IMR-90 (cell line): ENCODE measurements around the gene TMEM63C. TPM values are rescaled to one million over a fixed set of nuclear protein-coding genes. Genes with fewer than 3 reads are reported as not detected.

Experiments
- ATAC-seq: fragments of 200-7000 bp; cut with Tn5 transposase; 2 replicates; pipeline ENCODE4 v1.9.1; 2020; ENCODE audit warnings: low read depth, mild to moderate bottlenecking, moderate library complexity
- BruUV-seq: library from RNA; stranded (reverse); fragments of 400-500 nt; replicated peaks from 2 replicates; lab custom pipeline; 2021; lab: Mats Ljungman, UMichigan
- CTCF ChIA-PET: fragments of 300-600 bp; formaldehyde crosslinking; extraction: SDS; loops from one replicate; lab custom pipeline; 2021; ENCODE audit warnings: antibody characterized with exemption; lab: Yijun Ruan, JAX
- POLR2A ChIA-PET: fragments of 300-600 bp; sonication (Branson Sonifier 250); formaldehyde crosslinking; loops from one replicate; lab custom pipeline; 2022; ENCODE audit warnings: antibody characterized with exemption; ENCODE audit not compliant: unreplicated experiment; lab: Charles Lee
- DNase-seq: peaks from one replicate; pipeline ENCODE4 v3.0.0; 2013
- H2AFZ ChIP-seq: replicated peaks from 2 replicates; pipeline ENCODE3; 2013; ENCODE audit warnings: low read length, mild to moderate bottlenecking; ENCODE audit not compliant: poor library complexity
- H2AK5ac ChIP-seq: 2 replicates; pipeline ENCODE4 v1.6.1; 2013; ENCODE audit warnings: low read depth, low read length, inconsistent platforms
- H2AK9ac ChIP-seq: replicated peaks from 2 replicates; pipeline ENCODE3; 2013; ENCODE audit warnings: mild to moderate bottlenecking, low read depth, low read length, moderate library complexity; ENCODE audit not compliant: poor library complexity
- H2BK120ac ChIP-seq: 2 replicates; pipeline ENCODE4 v1.6.1; 2013; ENCODE audit warnings: low read depth, low read length, inconsistent platforms
- H2BK15ac ChIP-seq: 3 replicates; pipeline ENCODE4 v1.6.1; 2013; ENCODE audit warnings: low read depth, low read length, inconsistent platforms
- H2BK20ac ChIP-seq: 2 replicates; pipeline ENCODE4 v1.6.1; 2013; ENCODE audit warnings: low read depth, mild to moderate bottlenecking, inconsistent platforms, low read length, moderate library complexity
- H2BK5ac ChIP-seq: 2 replicates; pipeline ENCODE4 v1.6.1; 2013; ENCODE audit warnings: mild to moderate bottlenecking, low read depth, low read length, inconsistent platforms; ENCODE audit not compliant: poor library complexity, severe bottlenecking
- H3K14ac ChIP-seq: replicated peaks from 2 replicates; pipeline ENCODE4 v1.6.1; 2013; ENCODE audit warnings: low read depth, low read length, inconsistent platforms
- H3K18ac ChIP-seq: 2 replicates; pipeline ENCODE4 v1.6.1; 2013; ENCODE audit warnings: low read depth, low read length, control low read depth
- H3K23ac ChIP-seq: 2 replicates; pipeline ENCODE4 v1.6.1; 2013; ENCODE audit warnings: low read depth, low read length, inconsistent platforms
- H3K27ac ChIP-seq: 2 replicates; pipeline ENCODE4 v1.5.1; 2013; ENCODE audit warnings: mild to moderate bottlenecking, control low read depth, low read length; ENCODE audit not compliant: insufficient read depth
- H3K27me3 ChIP-seq: 2 replicates; pipeline ENCODE4 v1.6.1; 2013; ENCODE audit warnings: low read length; ENCODE audit not compliant: control insufficient read depth, insufficient read depth
- H3K36me3 ChIP-seq: 2 replicates; pipeline ENCODE4 v1.6.1; 2013; ENCODE audit warnings: low read length, mixed read lengths; ENCODE audit not compliant: control insufficient read depth, insufficient read depth
- H3K4ac ChIP-seq: 2 replicates; pipeline ENCODE4 v1.6.1; 2013; ENCODE audit warnings: low read depth, low read length, inconsistent platforms
- H3K4me1 ChIP-seq: 2 replicates; pipeline ENCODE4 v1.6.1; 2013; ENCODE audit warnings: low read length, mixed read lengths; ENCODE audit not compliant: control insufficient read depth, insufficient read depth
- H3K4me2 ChIP-seq: 2 replicates; pipeline ENCODE4 v1.6.1; 2013; ENCODE audit warnings: low read depth, mild to moderate bottlenecking, control low read depth, low read length, moderate library complexity
- H3K4me3 ChIP-seq: 2 replicates; pipeline ENCODE4 v1.5.1; 2013; ENCODE audit warnings: low read depth, mild to moderate bottlenecking, control low read depth, low read length, moderate library complexity; ENCODE audit not compliant: insufficient read depth
- H3K56ac ChIP-seq: 2 replicates; pipeline ENCODE4 v1.6.1; 2013; ENCODE audit warnings: low read length, inconsistent platforms; ENCODE audit not compliant: insufficient read depth; ENCODE audit errors: extremely low read depth
- H3K79me1 ChIP-seq, 2 experiments: 2 replicates each; pipeline ENCODE4 v1.6.1; 2013; ENCODE audit warnings: low read length in 2 of 2, inconsistent platforms in 1 of 2, low read depth in 1 of 2
- H3K9ac ChIP-seq: 2 replicates; pipeline ENCODE4 v1.6.1; 2013; ENCODE audit warnings: low read depth, low read length, control low read depth
- H3K9me1 ChIP-seq: 2 replicates; pipeline ENCODE4 v1.6.1; 2013; ENCODE audit warnings: low read length, inconsistent platforms; ENCODE audit not compliant: insufficient read depth
- H3K9me3 ChIP-seq: 2 replicates; pipeline ENCODE4 v1.6.1; 2013; ENCODE audit warnings: low read length; ENCODE audit not compliant: control insufficient read depth, insufficient read depth
- H4K20me1 ChIP-seq: 2 replicates; pipeline ENCODE4 v1.6.1; 2013; ENCODE audit warnings: low read length, inconsistent platforms; ENCODE audit not compliant: insufficient read depth
- H4K5ac ChIP-seq: 2 replicates; pipeline ENCODE4 v1.6.1; 2013; ENCODE audit warnings: mild to moderate bottlenecking, low read depth, low read length, control low read depth
- H4K8ac ChIP-seq, 2 experiments: 2 replicates each; pipeline ENCODE4 v1.6.1; 2013; ENCODE audit warnings: low read depth in 2 of 2, low read length in 2 of 2, control low read depth in 1 of 2, inconsistent platforms in 1 of 2
- H4K91ac ChIP-seq: 2 replicates; pipeline ENCODE4 v1.6.1; 2013; ENCODE audit warnings: low read depth, low read length, inconsistent platforms; ENCODE audit not compliant: insufficient read depth
- BHLHE40 ChIP-seq: fragments of 150-350 bp; IDR thresholded peaks from 2 replicates; pipeline ENCODE4 v1.6.1; 2016; ENCODE audit warnings: mild to moderate bottlenecking, low read depth, low read length
- CEBPB ChIP-seq: IDR thresholded peaks from 2 replicates; pipeline ENCODE4 v1.6.1; 2012; ENCODE audit warnings: low read depth, low read length, improper control_type of control experiment
- CHD1 ChIP-seq: IDR thresholded peaks from 2 replicates; pipeline ENCODE4 v1.6.1; 2012; ENCODE audit warnings: low read depth, low read length, improper control_type of control experiment
- CTCF ChIP-seq: conservative IDR thresholded peaks from 2 replicates; pipeline ENCODE4 v1.5.1; 2012; ENCODE audit warnings: mild to moderate bottlenecking, low read depth, low read length, improper control_type of control experiment
- ELK1 ChIP-seq: fragments of 150-350 bp; IDR thresholded peaks from 2 replicates; pipeline ENCODE4 v1.6.1; 2016; ENCODE audit warnings: low read depth, mild to moderate bottlenecking, low read length, moderate library complexity, borderline replicate concordance
- FOS ChIP-seq: fragments of 150-350 bp; IDR thresholded peaks from 2 replicates; pipeline ENCODE4 v1.6.1; 2016; ENCODE audit warnings: low read depth, low read length
- MAFK ChIP-seq: IDR thresholded peaks from 2 replicates; pipeline ENCODE4 v1.6.1; 2012; ENCODE audit warnings: low read depth, low read length, improper control_type of control experiment
- MAZ ChIP-seq: IDR thresholded peaks from 2 replicates; pipeline ENCODE4 v1.6.1; 2012; ENCODE audit warnings: low read depth, mild to moderate bottlenecking, low read length, improper control_type of control experiment, moderate library complexity, borderline replicate concordance
- MXI1 ChIP-seq: IDR thresholded peaks from 2 replicates; pipeline ENCODE4 v1.6.1; 2012; ENCODE audit warnings: low read depth, mild to moderate bottlenecking, low read length, moderate library complexity, borderline replicate concordance
- NFE2L2 ChIP-seq: fragments of 150-350 bp; IDR thresholded peaks from 2 replicates; pipeline ENCODE4 v1.6.1; 2016; ENCODE audit warnings: low read depth, mild to moderate bottlenecking, low read length
- POLR2A ChIP-seq: IDR thresholded peaks from 2 replicates; pipeline ENCODE4 v1.6.1; 2012; ENCODE audit warnings: mild to moderate bottlenecking, low read depth, low read length
- RAD21 ChIP-seq: IDR thresholded peaks from 2 replicates; pipeline ENCODE4 v1.6.1; 2012; ENCODE audit warnings: low read length, improper control_type of control experiment
- RCOR1 ChIP-seq: IDR thresholded peaks from 2 replicates; pipeline ENCODE4 v1.6.1; 2012; ENCODE audit warnings: mild to moderate bottlenecking, low read length, improper control_type of control experiment; ENCODE audit not compliant: insufficient replicate concordance
- RFX5 ChIP-seq: IDR thresholded peaks from 2 replicates; pipeline ENCODE4 v1.8.0; 2012; ENCODE audit warnings: low read depth, mild to moderate bottlenecking, low read length, moderate library complexity
- SMC3 ChIP-seq: fragments of 150-350 bp; IDR thresholded peaks from 2 replicates; pipeline ENCODE4 v1.6.1; 2016; ENCODE audit warnings: low read depth, mild to moderate bottlenecking, antibody characterized with exemption, low read length, moderate library complexity
- USF2 ChIP-seq: fragments of 150-350 bp; IDR thresholded peaks from 2 replicates; pipeline ENCODE4 v1.6.1; 2017; ENCODE audit warnings: mild to moderate bottlenecking, antibody characterized with exemption, low read length, low read depth
- WGBS, 2 experiments: methylation state at CpG; one replicate each; pipeline versions ENCODE4 v1.1.5 to v1.1.7; 2013; ENCODE audit warnings: missing lambda C conversion rate in 2 of 2; ENCODE audit not compliant: insufficient read length in 1 of 2; ENCODE audit errors: extremely low coverage in 2 of 2; 5-methylcytosine and 5-hydroxymethylcytosine counted together
- dilution Hi-C: fragments of 300-500 bp; cut with HindIII; formaldehyde crosslinking; loops from one replicate; pipeline ENCODE4 v1.14.3; 2018; ENCODE audit warnings: low sequenced_read_pairs; ENCODE audit not compliant: unreplicated experiment
- in situ Hi-C: fragments of 300-500 bp; cut with MboI; formaldehyde crosslinking; loops from 3 replicates; pipeline ENCODE4 v1.14.3; 2019; ENCODE audit warnings: low sequenced_read_pairs, inconsistent platforms, mixed read lengths
- intact Hi-C: fragments of 100-400 bp; cut with micrococcal nuclease; formaldehyde crosslinking; loops from 2 replicates; pipeline ENCODE4 v1.10.0; 2022
- polyA plus RNA-seq, 3 experiments: library from polyadenylated mRNA; depleted of rRNA; stranded (reverse); fragments of >200 nt; gene quantifications; 2 replicates each; pipeline ENCODE4 v1.2.3, GENCODE V29; 2012; ENCODE audit warnings: low replicate concordance in 1 of 3
- total RNA-seq: library from RNA; depleted of rRNA; stranded (reverse); fragments of >200 nt; gene quantifications from 2 replicates; pipeline ENCODE4 v1.2.3, GENCODE V29; 2012

TMEM63C gene
- total and polyA plus RNA-seq, 2 of the 4 experiments (the other 2 are of a cell fraction) = under 0.01 TPM; not detected in 1

- no peak overlapping the region for H2BK120ac ChIP-seq
- no peak overlapping the region for H2BK15ac ChIP-seq
- no peak overlapping the region for H3K14ac ChIP-seq
- ATAC-seq (no peak), DNase-seq (no peak)
- no peak overlapping the region for H2AK5ac ChIP-seq
- no peak overlapping the region for H2AFZ ChIP-seq
- no peak overlapping the region for H3K4me2 ChIP-seq
- H3K23ac ChIP-seq = no peak overlapping the region
- no peak overlapping the region for H4K8ac ChIP-seq
- no peak overlapping the region for H3K4me3 ChIP-seq
- no peak overlapping the region for H4K91ac ChIP-seq
- H3K36me3 ChIP-seq = no peaks in the 10 kb centered on the region
- CTCF ChIA-PET = no interaction called here
- dilution Hi-C loops (no loop called here), in situ Hi-C loops (no loop called here), intact Hi-C loops (no loop called here)
- H2AK9ac ChIP-seq = no peak overlapping the region
- H3K9me3 ChIP-seq = peaks cover 5% of the 10 kb centered on the region
- H4K20me1 ChIP-seq = no peaks in the 10 kb centered on the region; the same call in 1 of the 2 replicates
- H3K9me1 ChIP-seq = 0 out of 2 replicates have a peak, but pooled peaks cover 3% of the 10 kb centered on the region
- no peak overlapping the region for H2BK20ac ChIP-seq
- no peak overlapping the region for H3K27ac ChIP-seq
- H2BK5ac ChIP-seq = no peak overlapping the region
- no CpG with 5 or more reads among the region's 5 CpGs for WGBS, 2 experiments
- no peaks in the 10 kb centered on the region for H3K79me1 ChIP-seq
- BruUV-seq = no TSS peak
- H3K18ac ChIP-seq = no peak overlapping the region
- no peak overlapping the region for H3K4ac ChIP-seq
- H3K9ac ChIP-seq = no peak overlapping the region
- peaks cover 56% of the 10 kb centered on the region for H3K27me3 ChIP-seq
- H3K4me1 ChIP-seq = no peaks in the 10 kb centered on the region
- no peak overlapping the region for H4K5ac ChIP-seq
- H3K56ac ChIP-seq = no peak overlapping the region
- TF ChIP-seq RFX5 (no peak), MAFK (no peak), SMC3 (no peak), POLR2A (no peak), CTCF (no peak), CHD1 (no peak), USF2 (no peak), MAZ (no peak), CEBPB (no peak), MXI1 (no peak), FOS (no peak), RAD21 (no peak), RCOR1 (no peak), NFE2L2 (no peak), ELK1 (no peak), BHLHE40 (no peak)
- POLR2A ChIA-PET = no interaction called here
These were observed 86.5 kb downstream of the TMEM63C start for GRCh38 chr14:77267937-77268699.
